Body of pancreas (tissue), 4 donors: ENCODE measurements around the gene DAGLB.

Source experiments
- CTCF ChIP-seq, 7 experiments: fragments of 450-650 bp in 4 of 7; fragments of 200-600 bp in 3 of 7; sonication (generic) in 3 of 7; IDR thresholded peaks; one replicate each; pipeline ENCODE4 v1.5.1; 2016 to 2019; ENCODE audit warnings: antibody characterized with exemption in 7 of 7
- POLR2A ChIP-seq, 3 donors: fragments of 450-650 bp; IDR thresholded peaks; one replicate each; pipeline ENCODE4 v1.6.1; 2016; ENCODE audit warnings: antibody characterized with exemption in 3 of 3, mild to moderate bottlenecking in 2 of 3

- TF ChIP-seq CTCF (IDR thresholded peaks at IDR 0.05) (no peak), POLR2A (IDR thresholded peaks at IDR 0.05) (no peak)
These were observed 49.8 kb upstream of the DAGLB start for GRCh38 chr7:6497637-6497905.
